NCI-H1930 (cell line): ENCODE data around the gene ATP13A5.

ENCODE experiments used
- DNase-seq, 2 experiments: peaks; one replicate each; lab custom pipeline; 2025; lab: John Stamatoyannopoulos, UW

Gene ATP13A5, protein sequence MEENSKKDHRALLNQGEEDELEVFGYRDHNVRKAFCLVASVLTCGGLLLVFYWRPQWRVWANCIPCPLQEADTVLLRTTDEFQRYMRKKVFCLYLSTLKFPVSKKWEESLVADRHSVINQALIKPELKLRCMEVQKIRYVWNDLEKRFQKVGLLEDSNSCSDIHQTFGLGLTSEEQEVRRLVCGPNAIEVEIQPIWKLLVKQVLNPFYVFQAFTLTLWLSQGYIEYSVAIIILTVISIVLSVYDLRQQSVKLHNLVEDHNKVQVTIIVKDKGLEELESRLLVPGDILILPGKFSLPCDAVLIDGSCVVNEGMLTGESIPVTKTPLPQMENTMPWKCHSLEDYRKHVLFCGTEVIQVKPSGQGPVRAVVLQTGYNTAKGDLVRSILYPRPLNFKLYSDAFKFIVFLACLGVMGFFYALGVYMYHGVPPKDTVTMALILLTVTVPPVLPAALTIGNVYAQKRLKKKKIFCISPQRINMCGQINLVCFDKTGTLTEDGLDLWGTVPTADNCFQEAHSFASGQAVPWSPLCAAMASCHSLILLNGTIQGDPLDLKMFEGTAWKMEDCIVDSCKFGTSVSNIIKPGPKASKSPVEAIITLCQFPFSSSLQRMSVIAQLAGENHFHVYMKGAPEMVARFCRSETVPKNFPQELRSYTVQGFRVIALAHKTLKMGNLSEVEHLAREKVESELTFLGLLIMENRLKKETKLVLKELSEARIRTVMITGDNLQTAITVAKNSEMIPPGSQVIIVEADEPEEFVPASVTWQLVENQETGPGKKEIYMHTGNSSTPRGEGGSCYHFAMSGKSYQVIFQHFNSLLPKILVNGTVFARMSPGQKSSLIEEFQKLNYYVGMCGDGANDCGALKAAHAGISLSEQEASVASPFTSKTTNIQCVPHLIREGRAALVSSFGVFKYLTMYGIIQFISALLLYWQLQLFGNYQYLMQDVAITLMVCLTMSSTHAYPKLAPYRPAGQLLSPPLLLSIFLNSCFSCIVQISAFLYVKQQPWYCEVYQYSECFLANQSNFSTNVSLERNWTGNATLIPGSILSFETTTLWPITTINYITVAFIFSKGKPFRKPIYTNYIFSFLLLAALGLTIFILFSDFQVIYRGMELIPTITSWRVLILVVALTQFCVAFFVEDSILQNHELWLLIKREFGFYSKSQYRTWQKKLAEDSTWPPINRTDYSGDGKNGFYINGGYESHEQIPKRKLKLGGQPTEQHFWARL

DNA sequence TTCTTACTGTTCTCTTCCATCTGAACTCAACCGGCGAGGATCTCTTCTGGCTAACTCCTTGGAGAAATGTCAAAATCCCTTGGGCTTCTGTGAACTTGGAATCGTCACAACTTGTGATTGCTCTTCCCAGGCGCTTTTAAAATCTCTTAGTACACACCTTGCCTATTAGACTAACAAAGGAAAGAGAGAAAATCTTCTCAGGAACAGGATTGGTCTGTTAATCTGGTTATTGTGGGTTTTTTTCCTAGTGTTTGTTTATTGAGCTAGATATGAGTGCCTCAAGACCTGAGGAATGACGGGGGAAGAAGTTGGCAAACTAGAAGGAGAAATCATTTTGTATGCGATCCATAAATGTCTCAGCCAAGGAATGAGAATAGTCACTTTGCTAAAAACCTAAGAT lies at the start of gene ATP13A5:
Gene ATP13A5, minus strand, starts transcription at position 48 of the 400 bp plus-strand sequence. Its CDS starts 28 bp downstream, at position 20.
- no peak for DNase-seq

DNA sequence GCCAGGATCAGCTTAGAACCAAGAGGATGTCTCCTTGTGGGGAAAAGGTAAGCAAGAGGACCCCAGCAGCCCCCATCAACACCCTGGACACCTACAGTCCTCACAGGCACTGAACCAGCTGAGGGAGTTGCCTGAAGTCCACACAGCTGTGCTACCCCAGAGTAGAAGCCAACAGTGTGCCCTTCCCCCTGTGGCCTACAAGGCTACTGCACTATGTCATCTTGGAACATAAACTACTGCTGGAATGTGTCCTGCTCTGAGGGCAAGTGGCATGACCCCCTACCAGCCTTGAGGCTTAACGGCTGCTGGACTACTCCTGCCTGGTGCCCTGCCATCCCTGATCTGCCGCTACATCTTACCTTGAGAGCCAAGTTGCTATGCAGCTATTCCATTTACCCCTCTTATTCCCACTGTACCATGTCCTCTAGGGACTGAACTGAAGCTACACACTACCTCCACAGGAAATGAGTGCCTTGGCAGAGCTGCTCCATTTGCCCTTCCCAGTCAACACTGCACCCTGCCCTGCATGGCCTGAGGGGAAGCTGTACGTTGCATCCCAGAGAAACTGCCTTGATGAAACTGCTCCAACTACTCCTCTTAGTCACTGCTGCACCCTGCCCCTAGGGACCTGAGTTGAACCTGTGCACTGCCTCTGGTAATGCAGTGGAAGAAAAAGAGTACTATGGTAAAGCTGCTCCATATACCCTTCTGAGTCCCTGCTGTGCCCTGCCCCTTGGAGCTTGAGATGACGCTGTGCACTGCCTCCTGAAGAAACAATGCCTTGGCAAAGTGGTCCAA lies 40.2 kb upstream of the ATP13A5 start:
- no peak for DNase-seq

DNA sequence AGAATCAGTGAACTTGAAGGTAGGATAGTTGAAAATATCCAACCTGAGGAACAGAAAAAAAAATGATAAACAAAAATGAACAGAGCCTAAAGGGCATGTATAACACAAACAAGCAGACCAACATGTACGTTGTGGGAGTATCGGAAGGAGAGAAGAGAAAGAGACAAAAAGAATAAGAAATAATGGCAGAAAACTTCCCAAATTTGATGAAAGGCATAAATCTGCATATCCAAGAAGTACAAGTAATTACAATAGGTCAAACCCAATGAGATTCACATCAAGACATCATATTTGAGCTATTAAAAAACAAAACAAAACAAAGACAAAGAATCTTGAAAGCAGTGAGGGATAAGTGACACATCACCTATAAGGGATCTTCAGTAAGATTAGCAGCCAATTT lies 38.1 kb upstream of the ATP13A5 start:
- DNase-seq = no peak

DNA sequence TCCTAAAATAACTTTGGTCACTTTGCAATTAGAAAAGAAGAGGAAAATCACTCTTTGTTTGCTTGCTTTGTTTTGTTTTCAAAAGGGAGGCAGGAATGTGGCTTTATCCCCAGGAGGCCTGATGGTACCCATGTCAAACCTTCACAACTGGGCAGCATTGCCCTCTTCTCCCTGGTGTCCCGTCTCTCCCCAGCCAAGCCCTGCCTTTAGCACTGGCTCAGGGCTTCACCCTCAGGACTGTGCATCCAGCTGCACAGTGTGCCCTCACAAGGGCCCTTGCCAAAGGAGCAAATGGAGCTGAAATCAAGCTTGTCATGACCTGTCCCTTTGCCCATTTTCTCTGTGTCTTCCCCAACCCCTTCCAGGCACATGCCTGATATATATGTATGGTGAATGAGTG lies 29.1 kb upstream of the ATP13A5 start:
- DNase-seq = no peak

DNA sequence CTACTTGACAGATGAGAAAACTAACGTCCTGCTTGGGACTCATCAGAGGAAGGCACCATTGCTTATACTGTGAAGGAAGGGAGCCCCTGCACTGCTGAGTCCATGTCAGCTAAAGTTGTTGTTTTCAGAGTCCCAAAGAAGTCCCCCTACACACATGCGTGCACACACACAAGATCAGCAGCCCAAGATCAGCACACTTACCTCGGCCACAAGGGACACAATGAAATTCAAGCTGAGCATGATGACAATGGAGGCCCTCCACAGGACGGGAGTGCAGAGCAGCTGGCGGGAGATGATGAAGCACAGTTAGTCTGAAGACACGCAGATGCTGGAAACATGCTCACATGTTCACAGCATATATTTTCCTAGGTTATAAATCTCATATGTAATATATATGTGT lies 28.6 kb upstream of the ATP13A5 start:
- no peak for DNase-seq

DNA sequence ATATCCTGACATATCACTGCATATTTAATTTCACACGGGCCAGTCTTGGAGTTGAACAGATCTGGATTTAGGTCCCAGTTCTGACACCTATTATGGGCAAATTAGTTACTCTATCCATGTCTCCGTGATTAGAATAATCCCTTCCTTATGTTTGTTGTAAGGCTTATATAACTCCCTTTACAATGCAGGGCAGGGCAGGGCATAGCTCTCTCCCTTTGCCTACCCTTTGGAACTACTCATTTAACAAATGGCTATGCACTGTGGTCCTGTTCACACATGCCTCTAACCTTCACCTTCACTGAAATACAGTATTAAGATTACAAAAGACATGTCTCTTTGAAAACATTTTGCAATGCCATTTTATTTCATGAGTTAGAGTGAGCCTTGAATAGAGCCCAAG lies 24.8 kb upstream of the ATP13A5 start:
- no peak for DNase-seq

DNA sequence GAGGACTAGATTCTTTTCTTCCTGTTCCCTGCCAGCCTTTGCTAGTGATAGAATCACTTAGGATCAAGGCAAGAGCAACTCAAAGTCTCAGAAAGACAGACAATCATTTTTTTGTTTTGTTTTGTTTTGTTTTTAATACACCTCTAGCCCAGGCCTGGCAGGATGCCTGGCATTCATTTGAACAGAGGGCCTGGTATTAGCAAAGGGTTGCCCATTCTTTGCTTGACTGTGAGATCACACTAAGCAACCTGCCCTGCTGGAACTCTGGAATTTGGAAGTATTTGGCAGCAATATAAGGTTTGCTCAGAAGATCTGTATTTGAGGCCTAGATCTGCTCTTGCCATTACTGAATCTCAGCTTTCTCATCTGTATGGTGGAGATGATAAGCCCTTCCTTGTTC lies 21.8 kb upstream of the ATP13A5 start:
- no peak for DNase-seq

DNA sequence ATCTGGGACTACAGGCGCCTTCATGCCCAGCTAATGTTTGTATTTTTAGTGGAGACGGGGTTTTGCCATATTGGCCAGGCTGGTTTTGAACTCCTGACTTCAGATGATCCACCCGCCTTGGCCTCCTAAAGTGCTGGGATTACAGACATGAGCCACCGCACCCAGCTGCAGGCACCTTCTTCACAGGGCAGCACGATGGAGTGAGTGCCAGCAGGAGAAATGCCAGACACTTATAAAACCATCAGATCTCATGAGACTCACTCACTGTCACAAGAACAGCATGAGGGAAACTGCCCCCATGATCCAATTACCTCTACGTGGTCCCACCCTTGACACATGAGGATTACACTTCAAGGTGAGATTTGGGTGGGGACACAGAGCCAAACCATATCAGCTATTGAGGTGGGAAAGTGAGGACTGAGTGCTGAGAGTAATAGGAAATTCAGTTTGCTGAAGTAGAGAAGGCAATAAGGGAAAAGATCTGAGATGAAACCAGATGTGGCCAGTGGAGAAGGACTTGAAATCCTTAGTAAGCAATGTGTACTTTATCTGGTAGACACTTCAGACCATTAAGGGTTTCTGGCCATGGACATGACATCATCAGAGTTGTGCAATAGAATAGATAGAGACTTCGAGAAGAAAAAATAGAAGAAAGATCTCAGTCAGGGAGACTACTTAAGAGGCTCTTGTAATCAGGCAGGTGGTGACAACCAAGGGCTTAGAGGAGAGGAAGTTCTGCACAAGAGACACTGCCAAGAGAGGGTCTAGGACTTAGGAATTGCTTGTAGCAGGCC lies 18.1 kb upstream of the ATP13A5 start:
- no peak for DNase-seq

DNA sequence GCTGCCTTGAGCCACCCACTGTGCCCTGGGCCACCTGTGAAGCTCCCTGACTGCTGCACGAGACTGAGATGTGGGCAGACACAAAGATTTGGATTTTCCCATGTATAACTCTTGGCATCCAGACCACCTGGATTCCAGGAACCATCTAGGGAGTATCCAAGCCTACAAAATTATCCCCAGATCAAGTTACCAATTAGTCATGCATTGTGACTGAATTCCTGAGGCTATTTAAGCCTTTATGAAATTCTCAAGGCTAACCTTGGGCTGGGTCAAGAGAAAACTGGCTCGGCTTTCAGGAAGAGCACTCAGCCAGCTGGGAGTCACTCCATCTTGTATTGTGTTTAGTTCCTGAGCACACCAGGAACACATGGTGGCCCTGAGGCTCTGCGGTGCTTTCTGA lies 13.3 kb upstream of the ATP13A5 start:
- DNase-seq = no peak

DNA sequence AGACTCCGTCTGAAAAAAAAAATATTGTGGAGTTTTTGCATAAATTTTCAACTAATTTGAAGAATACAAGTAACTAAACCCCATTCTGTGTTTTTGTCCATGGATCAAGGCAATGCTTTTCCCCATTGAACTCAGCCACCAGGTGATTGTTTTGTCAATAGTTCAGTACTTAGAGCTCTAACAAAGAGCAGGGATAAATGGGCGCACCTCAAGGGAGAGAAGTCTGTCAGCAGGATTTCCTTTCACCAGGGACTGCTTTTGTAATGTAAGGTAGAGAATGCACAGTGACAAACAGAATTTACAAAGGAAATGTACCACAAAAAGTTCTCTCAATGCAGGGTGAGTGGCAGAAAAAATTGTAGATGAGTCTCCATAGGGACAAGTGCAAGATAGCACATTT lies 10.8 kb upstream of the ATP13A5 start:
- peak; percentile 16 to 32 for DNase-seq

DNA sequence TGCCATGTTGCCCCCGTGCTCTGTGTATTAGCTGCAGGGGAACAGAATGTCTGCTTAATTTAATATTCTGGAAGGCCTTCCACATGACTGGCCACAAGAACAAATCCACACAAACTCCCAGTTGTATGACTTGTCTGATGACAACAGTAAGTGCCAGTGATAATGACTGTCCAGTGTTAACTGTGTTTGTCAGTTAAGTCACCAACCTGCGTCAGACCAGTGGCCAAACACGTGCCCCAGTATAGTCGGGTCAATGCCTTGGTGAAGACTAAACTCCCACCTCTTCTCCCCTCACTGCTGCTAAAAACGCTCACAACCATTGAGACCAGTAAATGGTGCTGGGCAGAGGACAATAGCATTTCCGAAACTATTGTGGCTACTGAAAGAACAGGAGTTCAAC lies 9.8 kb upstream of the ATP13A5 start:
- DNase-seq = no peak

DNA sequence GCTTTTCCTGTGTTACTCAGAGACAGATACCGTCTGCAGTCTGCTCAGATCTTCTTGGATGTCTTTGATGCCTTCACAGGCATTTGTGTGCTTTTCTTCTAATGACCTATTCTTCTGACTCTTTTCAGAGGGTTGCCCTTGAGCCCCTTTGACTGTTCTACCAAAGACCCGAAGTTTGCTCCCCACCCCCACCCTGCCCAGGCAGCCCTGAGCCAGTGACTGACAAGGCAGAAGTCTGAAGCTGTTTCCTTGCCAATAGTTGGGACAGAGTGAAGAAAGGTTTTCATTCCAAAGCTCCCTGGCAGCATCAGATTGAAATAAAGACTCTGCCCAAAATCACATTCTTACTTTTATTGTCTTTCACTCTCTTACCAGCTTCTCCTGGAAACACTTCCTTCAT lies 9.0 kb upstream of the ATP13A5 start:
- no peak for DNase-seq

DNA sequence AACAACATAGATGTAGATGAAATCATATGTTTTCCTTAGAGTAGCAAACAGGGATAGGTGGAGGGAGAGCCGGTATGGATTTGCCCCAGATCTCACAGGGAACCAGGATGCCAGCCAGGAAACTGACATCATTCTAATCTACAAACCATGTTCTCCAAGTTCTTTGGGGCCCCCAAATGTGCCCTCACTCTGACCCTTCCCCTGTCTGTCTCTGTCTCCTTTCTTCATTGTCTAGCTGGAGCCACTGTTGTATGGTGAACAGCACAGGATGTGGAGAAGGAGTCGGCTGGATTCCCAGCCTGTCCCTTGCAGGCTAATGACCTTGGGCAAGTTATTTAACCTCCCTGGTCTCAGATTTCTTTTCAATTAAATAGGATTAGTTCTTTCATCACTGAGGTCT lies 962 bp downstream of the ATP13A5 start:
- no peak for DNase-seq

DNA sequence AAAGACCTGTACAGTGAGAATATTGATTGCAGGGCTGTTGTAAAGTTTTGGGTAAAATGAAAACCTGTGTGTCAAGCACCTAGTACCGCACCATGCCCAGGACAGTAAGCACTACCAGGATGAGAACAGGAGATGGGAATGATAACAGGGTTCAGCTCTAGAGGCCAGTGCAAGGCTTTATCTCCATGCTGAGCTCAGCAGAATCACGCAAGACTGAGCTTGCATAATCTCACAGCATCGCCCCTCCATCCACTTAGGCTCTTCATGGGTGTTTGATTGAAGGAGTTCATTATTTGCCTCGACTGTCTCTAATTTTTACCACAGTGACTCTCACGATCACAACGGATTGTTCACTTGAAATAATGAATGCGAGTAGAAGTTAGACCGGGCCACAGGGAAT lies 2.9 kb downstream of the ATP13A5 start:
- DNase-seq = no peak

DNA sequence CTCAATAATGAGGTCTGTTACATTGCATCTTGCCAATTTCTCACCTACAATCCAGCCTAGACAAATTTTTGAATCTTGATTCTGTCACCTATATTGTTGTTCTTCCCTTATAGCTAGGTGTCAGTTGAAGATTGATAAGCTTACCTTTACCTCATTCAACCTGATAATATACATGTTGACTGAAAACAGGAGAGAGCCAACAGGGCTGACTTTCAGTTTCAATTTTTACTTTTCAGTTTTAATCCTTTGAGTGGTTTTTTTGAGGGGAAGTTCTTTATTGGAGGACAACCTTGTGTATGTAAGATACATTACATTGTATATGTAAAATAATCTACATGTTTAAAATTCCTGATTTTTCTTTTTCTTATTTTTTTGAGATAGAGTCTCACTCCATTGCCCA lies 5.8 kb downstream of the ATP13A5 start:
- DNase-seq = no peak

DNA sequence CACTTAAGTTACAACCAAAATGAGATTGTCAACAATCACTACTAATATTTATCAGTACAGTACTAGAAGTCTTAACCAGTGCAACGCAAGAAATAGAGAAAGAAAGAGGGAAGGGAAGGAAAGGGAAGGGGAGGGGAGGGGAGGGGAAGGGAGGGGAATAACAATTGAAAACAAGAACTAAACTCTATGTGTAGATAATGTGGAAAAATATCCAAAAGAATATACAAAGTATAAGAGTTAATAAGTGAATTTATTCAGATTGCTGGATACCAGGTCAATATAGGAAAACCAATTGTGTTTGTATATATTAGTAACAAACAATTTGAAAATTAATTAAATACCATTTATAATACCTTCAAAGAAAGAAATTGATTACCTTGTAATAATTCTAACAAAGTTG lies 10.7 kb downstream of the ATP13A5 start:
- no peak for DNase-seq

DNA sequence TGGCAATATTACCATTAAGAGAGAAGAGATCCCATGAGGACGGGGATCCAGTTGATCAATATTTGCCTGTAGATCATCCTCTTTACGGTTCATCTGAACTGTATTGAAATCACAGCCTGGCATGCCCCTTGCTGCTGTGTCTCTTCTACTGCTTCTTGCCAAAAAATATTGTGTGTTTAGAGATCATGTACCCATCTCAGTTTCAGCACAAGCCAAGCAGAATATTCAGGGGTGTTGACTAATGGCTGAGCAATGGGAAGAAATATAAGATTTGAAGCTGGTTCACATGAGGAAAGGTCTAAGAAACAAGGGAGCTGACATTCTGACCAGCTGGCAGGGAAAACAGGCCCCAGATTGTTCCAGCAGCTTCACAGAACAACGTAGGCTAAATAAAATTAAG lies 21.3 kb downstream of the ATP13A5 start:
- no peak for DNase-seq

DNA sequence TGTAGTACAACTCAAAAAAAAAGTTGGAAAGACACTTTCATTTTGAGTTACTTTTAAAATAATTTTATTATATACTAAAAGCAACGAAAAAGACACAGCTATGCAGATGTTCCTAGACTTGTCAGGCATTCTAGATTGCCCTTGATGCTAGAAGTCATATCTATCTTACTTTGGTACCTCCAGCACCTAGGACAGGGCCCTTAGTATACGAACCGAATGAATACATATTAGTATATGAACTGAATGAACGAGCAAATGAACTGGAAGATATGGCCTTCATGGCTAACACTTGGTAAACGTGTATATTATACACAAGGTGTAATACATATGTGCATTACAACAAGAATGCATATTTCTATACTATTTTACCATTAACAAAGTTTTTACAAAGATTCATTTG lies 24.1 kb downstream of the ATP13A5 start:
- DNase-seq = no peak

DNA sequence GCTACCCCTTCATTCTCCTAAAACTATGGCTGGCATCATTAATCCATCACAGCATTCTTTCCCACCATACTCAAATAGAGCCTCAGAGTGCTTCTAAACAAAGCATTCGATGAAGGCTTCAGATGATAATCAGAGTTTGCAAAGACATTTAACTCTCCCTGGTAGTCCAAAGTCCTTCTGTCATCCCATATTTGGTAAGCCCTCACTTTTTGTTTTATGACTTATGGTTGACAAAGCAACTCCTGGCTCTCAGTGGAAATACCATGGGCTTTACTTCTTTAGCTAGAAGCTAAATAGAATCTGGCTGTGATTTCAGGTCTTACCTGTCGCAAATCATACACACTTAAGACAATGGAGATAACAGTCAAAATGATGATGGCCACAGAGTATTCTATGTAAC lies 27.8 kb downstream of the ATP13A5 start:
- no peak for DNase-seq

DNA sequence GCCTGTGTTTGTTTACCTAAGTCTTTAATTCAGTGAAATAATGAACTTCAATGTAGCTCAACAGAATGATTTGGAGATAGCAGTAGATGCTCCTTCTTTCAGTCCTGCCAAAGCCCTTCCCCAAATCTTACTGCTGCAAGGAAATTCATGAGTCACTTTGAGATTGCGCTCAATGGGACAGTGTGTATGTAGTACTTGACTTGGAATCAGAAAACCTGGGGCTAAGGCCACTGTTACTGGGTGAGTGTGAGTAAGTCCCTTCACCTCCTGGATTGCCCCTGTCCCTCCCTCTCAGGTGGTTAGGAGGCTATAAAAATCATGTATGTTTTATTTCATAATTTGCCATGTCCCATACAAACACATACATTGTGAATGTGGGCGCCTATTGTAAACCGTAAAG lies 29.9 kb downstream of the ATP13A5 start:
- DNase-seq = no peak
